HG03196 (cell line): ENCODE data around the gene RTN4RL1.

Source experiments
- ATAC-seq: cut with Tn5 transposase; IDR thresholded peaks from one replicate; pipeline ENCODE4 v1.9.1; 2021; ENCODE audit not compliant: unreplicated experiment

RTN4RL1 gene

GRCh38 chr17:2025220-2025621 lies at the start of gene RTN4RL1:
RTN4RL1 (minus strand) TSS chr17:2025334; CDS start chr17:2024865, 469 bp downstream.
- no peak for ATAC-seq

- no peak for ATAC-seq
Observed at GRCh38 chr17:2074919-2075318, 49.8 kb upstream of the RTN4RL1 start.

- no peak for ATAC-seq
Observed at GRCh38 chr17:2071455-2072281, 46.5 kb upstream of the RTN4RL1 start.

- ATAC-seq, result no peak
Observed at GRCh38 chr17:2071024-2071385, 45.9 kb upstream of the RTN4RL1 start.

- peak; percentile 83 for ATAC-seq
Observed at GRCh38 chr17:2070241-2071023, 45.3 kb upstream of the RTN4RL1 start.

GRCh38 chr17:2068519-2069051 lies 43.5 kb upstream of the RTN4RL1 start:
- ATAC-seq, result no peak

GRCh38 chr17:2068031-2068518 lies 42.9 kb upstream of the RTN4RL1 start:
- no peak for ATAC-seq

GRCh38 chr17:2067608-2068024 lies 42.5 kb upstream of the RTN4RL1 start:
- ATAC-seq, result no peak

GRCh38 chr17:2067048-2067561 lies 42.0 kb upstream of the RTN4RL1 start:
- ATAC-seq, result no peak

GRCh38 chr17:2065949-2066400 lies 40.8 kb upstream of the RTN4RL1 start:
- no peak for ATAC-seq

- no peak for ATAC-seq
Observed at GRCh38 chr17:2064980-2065785, 40.0 kb upstream of the RTN4RL1 start.

GRCh38 chr17:2064520-2064971 lies 39.4 kb upstream of the RTN4RL1 start:
- no peak for ATAC-seq

GRCh38 chr17:2064147-2064489 lies 39.0 kb upstream of the RTN4RL1 start:
- no peak for ATAC-seq

- ATAC-seq, result no peak
Observed at GRCh38 chr17:2063261-2064146, 38.4 kb upstream of the RTN4RL1 start.

- no peak for ATAC-seq
Observed at GRCh38 chr17:2062571-2063183, 37.5 kb upstream of the RTN4RL1 start.

- no peak for ATAC-seq
Observed at GRCh38 chr17:2061441-2061958, 36.4 kb upstream of the RTN4RL1 start.

GRCh38 chr17:2060681-2061440 lies 35.7 kb upstream of the RTN4RL1 start:
- ATAC-seq, result no peak

GRCh38 chr17:2060385-2060658 lies 35.2 kb upstream of the RTN4RL1 start:
- no peak for ATAC-seq
